Activated CD4-positive, alpha-beta T cell treated with anti-CD3 and anti-CD28 coated beads, Interleukin-2, amount 10 ng/mL, durations not matched to agents 7 days and 5 days (primary cell): Measurements from ENCODE around the gene HIF3A. TPM values are rescaled to one million over a fixed set of nuclear protein-coding genes. Genes with fewer than 3 reads are reported as not detected.
A peak's percentile ranks its signal among the peaks of the same experiment; 100 is the strongest.

Source experiments
- CTCF ChIA-PET: fragments of 350-600 bp; sonication (Branson Sonifier 250); formaldehyde crosslinking; loops from one replicate; lab custom pipeline; 2021; ENCODE audit warnings: antibody characterized with exemption; lab: Charles Lee
- POLR2A ChIA-PET: fragments of 350-600 bp; sonication (Branson Sonifier 250); formaldehyde crosslinking; loops from one replicate; lab custom pipeline; 2021; ENCODE audit warnings: antibody characterized with exemption; lab: Charles Lee
- DNase-seq: peaks from one replicate; pipeline ENCODE4 v3.0.0-alpha.2; 2020
- H3K27ac Mint-ChIP-seq: one replicate; pipeline ENCODE4 v1.8.0; 2021; ENCODE audit warnings: mild to moderate bottlenecking, moderate library complexity, mixed read lengths
- H3K27me3 Mint-ChIP-seq: one replicate; pipeline ENCODE4 v1.8.0; 2021; ENCODE audit warnings: mixed read lengths
- H3K36me3 Mint-ChIP-seq: one replicate; pipeline ENCODE4 v1.8.0; 2021; ENCODE audit warnings: low read depth, mixed read lengths
- H3K4me1 Mint-ChIP-seq: one replicate; pipeline ENCODE4 v1.8.0; 2021; ENCODE audit warnings: mixed read lengths
- H3K4me3 Mint-ChIP-seq: one replicate; pipeline ENCODE4 v1.8.0; 2021; ENCODE audit warnings: mild to moderate bottlenecking, moderate library complexity, mixed read lengths
- H3K9me3 Mint-ChIP-seq: one replicate; pipeline ENCODE4 v1.8.0; 2021; ENCODE audit warnings: mixed read lengths
- total RNA-seq, 2 experiments: library from RNA; stranded (reverse); gene quantifications; one replicate each; pipeline ENCODE4 v1.2.3, GENCODE V29; 2021

HIF3A gene
- total RNA-seq, 2 experiments from 2014 or later: not detected

DNA sequence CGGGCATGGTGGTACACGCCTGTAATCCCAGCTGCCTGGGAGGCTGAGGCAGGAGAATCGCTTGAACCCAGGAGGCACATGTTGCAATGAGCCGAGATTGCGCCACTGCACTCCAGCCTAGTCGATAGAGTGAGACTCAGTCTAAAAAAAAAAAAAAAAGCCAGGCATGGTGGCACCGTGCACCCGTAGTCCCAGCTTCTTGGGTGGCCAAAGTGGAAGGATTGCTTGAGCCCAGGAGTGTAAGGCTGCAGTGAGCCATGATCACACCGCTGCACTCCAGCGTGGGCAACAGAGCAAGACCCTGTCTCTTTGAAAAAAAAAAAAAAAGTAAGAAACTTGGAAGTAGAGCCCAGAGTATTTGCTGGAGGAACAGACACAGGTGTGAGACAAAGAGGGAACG lies 88.8 kb downstream of the HIF3A start:
- CTCF ChIA-PET: no interaction called here
- Mint-ChIP-seq H3K36me3 (peaks cover 65% of the 10 kb centered on the region), H3K4me1 (no peaks in the 10 kb centered on the region), H3K4me3 (no peak overlapping the region), H3K27me3 (no peaks in the 10 kb centered on the region), H3K9me3 (no peaks in the 10 kb centered on the region), H3K27ac (peak overlapping the region; percentile 13)
- POLR2A ChIA-PET: no interaction called here
- no peak for DNase-seq

DNA sequence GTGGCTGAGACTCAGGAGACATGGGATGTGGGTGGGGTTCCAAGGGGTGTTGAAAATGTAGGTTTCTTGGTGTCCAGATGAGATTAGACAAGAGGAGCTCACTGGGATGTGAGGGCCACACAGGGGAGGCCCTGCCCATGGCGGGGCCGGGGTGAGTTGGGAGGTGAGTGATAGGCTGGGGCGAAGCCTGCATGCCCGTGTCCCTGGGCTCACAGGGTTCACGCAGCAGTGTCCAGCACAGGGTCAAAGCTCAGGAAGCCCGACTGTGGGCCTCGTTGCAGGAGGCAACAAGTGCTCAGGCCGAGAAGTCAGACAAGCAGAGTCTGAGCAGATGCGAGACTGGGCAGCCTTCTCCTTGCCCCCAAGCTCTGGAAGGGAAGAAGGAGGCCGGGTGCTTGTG lies 89.3 kb downstream of the HIF3A start:
- no peak overlapping the region for H3K27ac Mint-ChIP-seq
- POLR2A ChIA-PET: no interaction called here

DNA sequence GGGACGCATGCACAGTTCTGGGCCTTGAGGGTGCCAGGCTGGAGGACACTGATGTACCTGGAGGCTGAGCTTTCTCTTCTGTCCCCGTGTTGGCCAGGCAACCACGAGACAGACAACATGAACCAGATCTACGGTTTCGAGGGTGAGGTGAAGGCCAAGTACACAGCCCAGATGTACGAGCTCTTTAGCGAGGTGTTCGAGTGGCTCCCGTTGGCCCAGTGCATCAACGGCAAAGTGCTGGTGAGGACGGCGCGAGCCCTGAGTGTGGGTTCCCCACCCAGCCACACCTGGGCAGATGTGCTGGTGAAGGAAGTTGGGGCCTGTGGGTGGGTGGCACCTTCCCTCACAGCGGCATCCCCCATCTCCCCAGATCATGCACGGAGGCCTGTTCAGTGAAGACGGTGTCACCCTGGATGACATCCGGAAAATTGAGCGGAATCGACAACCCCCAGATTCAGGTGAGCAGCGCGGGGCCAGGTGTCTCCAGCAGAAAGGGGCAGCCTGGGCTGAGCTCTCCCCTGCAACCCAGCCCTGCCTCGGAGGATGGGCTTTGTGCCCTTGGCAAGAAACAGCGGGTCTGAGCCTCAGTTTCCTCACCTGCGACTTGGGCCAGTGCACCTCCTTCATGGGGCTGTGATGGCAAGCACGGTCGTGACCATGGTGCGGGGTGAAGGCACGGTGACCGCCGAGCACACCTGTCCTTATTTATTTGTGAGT lies 90.3 kb downstream of the HIF3A start:
- Mint-ChIP-seq H3K4me3 (no peak overlapping the region), H3K27ac (no peak overlapping the region), H3K9me3 (no peaks in the 10 kb centered on the region), H3K36me3 (peaks cover 57% of the 10 kb centered on the region), H3K27me3 (no peaks in the 10 kb centered on the region), H3K4me1 (no peaks in the 10 kb centered on the region)
- ChIA-PET CTCF (interaction anchor here (1.0 kb wide), 1 partner anchor 28 kb away, joined by 4 read pairs; no protein-coding TSS in a partner anchor), POLR2A (no interaction called here)
- no peak for DNase-seq

More for the DNA sequence above, 89.3 kb downstream of the HIF3A start:
- Mint-ChIP-seq H3K27me3 (no peaks in the 10 kb centered on the region), H3K9me3 (no peaks in the 10 kb centered on the region), H3K36me3 (peaks cover 60% of the 10 kb centered on the region), H3K4me3 (no peak overlapping the region), H3K4me1 (no peaks in the 10 kb centered on the region)
- DNase-seq: no peak
- CTCF ChIA-PET: no interaction called here

DNA sequence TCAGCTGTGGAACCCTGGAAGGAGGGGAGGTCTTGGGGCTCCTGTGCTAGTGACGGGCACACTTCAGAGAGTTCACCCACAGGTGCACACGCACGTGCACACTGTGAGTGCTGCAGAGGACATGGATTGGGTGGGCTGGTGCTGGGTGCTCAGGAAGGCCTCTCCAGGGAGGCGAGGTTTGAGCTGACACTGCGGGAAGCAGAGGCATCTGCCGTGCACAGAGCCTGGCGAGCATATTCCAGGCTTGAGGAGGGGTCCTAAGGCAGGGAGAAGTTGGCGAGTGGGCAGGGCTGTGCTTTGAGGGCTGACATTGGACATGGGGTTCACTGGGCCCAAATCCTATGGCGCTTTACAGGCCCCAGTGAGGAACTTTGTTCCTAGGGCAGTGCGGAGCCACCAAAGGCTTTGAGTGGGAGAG lies 90.9 kb downstream of the HIF3A start:
- no peak overlapping the region for H3K4me3 Mint-ChIP-seq
- ChIA-PET POLR2A (no interaction called here), CTCF (no interaction called here)
- peaks cover 3% of the 10 kb centered on the region for H3K4me1 Mint-ChIP-seq
- no peak for DNase-seq
- peaks cover 54% of the 10 kb centered on the region for H3K36me3 Mint-ChIP-seq
- no peaks in the 10 kb centered on the region for H3K27me3 Mint-ChIP-seq
- H3K27ac Mint-ChIP-seq: no peak overlapping the region
- H3K9me3 Mint-ChIP-seq: no peaks in the 10 kb centered on the region

DNA sequence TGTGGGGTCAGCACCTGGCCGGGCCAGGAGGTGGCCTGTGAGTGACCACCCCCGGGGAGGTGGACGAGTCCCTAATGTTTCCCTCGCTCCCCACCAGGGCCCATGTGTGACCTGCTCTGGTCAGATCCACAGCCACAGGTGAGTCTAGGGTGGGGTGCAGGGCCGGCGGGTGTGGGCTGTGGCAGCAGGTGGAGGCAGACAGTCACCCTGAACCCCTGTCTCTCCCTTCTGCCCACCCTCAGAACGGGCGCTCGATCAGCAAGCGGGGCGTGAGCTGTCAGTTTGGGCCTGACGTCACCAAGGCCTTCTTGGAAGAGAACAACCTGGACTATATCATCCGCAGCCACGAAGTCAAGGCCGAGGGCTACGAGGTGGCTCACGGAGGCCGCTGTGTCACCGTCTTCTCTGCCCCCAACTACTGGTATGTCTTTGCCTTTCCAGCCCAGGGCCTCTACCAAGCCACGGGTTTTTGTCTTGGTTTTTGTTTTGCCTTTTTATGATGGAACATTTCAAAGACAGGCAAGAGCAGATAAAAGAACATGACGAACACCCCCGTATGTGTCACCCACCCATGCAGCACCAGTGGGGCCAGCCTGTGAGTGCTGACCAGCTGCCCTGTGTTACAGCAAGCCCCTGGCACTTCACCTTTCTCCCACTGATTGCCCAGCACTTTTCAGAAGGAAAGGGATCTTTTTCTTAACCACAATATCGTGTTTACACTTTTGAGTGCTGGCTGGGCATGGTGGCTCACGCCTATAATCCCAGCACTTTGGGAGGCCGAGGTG lies 91.7 kb downstream of the HIF3A start:
- POLR2A ChIA-PET: no interaction called here
- peaks cover 54% of the 10 kb centered on the region for H3K36me3 Mint-ChIP-seq
- CTCF ChIA-PET: no interaction called here

DNA sequence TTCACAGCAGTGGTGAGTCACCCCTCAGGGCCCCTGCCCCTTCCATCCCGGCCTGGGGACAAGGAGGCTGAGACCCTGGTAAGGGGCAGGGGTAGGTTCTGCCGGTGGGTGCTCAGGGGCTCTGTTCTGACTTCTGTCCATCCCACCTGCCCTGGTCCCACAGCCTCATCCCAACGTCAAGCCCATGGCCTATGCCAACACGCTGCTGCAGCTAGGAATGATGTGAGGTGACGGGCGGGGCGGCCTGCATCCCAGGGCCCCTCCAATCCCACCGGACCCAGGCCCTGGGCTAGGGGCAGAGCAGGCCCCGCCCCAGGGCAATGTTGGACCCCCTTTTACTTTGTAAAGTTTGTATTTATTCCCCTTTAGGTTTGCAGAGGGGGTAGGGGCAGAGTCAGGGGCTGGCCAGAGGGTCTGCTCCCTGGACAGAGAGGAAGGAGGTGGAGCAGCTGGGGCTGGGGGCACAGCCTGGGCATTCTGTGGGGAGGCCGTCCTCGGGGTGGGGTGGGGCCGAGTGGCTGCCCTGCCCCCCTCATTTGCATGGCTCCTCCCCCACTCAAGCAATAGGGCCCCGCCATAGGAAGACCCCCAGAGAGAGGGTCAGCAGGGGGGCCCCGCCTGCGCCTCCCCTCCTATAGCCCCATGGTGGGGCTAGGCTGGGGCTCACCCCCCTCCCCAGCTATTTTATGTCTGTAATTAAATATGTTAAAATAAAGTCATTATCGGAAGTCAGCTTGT lies 93.4 kb downstream of the HIF3A start:
- no peak overlapping the region for H3K4me3 Mint-ChIP-seq
- no peak overlapping the region for H3K27ac Mint-ChIP-seq
- ChIA-PET CTCF (interaction anchor here (1.1 kb wide), 1 partner anchor 125 kb away, joined by 4 read pairs; no protein-coding TSS in a partner anchor), POLR2A (no interaction called here)
- no peaks in the 10 kb centered on the region for H3K9me3 Mint-ChIP-seq
- H3K36me3 Mint-ChIP-seq: peaks cover 44% of the 10 kb centered on the region
- H3K4me1 Mint-ChIP-seq: peaks cover 6% of the 10 kb centered on the region
- no peak for DNase-seq
- no peaks in the 10 kb centered on the region for H3K27me3 Mint-ChIP-seq

More for the DNA sequence above, 91.7 kb downstream of the HIF3A start:
- Mint-ChIP-seq H3K27me3 (no peaks in the 10 kb centered on the region), H3K4me3 (no peak overlapping the region), H3K9me3 (no peaks in the 10 kb centered on the region), H3K4me1 (peaks cover 3% of the 10 kb centered on the region), H3K27ac (no peak overlapping the region)
- no peak for DNase-seq

DNA sequence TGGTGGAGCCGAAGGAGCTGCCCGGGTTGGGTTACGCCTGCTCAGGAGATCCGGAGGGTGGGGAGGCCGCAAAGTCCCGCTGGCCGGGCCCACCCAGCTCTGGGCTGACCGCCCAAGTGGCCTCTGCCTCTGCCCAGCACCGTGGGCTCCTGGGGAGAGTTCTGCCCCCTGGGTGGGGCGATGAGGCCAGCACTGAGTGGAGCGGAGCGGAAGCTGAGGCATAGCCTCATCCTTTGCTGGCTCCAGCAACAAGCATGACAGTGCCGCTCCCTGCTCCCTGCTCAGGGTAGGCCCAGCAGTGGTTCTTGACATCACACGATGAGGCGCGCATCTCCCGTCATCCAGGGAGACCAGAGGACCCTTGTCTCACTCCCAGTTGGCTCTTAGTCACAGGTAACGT lies 94.0 kb downstream of the HIF3A start:
- H3K4me1 Mint-ChIP-seq: peaks cover 9% of the 10 kb centered on the region
- H3K27me3 Mint-ChIP-seq: no peaks in the 10 kb centered on the region
- H3K36me3 Mint-ChIP-seq: peaks cover 42% of the 10 kb centered on the region
- no peak overlapping the region for H3K4me3 Mint-ChIP-seq
- ChIA-PET POLR2A (no interaction called here), CTCF (no interaction called here)
- no peaks in the 10 kb centered on the region for H3K9me3 Mint-ChIP-seq
- H3K27ac Mint-ChIP-seq: no peak overlapping the region
- DNase-seq: no peak

DNA sequence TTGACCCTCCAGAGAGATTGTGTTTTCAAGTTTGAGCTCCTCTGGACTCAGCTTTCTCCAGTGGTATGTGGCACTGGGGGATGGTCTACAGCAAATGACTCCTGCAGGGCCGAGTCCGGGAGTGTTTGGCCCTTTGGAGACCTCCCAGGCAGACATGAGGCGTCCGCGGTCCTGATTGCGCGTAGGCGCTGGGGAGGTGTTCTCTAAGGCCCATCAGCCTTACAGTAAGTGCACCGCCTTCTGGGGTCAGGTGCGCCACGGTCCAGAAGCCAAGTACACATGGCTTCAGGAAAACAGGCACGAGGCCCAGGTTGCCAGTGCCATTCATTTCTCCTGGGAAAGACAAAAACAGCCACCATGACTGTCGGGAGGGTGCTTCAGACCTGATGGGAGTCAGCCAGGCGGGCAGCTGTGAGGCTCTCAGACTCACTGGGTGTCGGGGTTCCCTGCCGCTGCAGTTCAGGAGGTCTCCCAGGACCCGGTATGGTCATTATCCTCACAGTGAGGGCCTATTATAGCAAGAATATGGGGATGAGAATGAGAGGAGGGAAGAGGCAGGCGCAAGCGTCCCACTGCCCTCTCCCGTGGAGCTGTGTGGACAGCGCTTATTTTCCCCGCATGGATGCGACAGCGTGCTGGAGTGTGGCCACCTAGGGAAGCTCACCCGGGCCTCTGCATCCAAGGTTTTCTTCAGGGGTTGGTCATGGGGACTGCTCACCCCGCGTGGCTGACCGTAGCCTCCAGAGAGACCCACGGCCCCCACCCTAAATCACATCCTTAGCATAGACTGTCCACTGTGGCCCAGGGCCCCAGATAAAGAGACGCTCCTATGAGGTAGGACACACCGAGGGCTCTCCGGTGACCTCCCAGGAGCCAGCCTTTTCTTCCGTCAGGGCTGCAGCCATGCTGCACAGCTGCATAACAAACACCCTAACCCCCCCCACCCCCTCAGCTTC lies 94.7 kb downstream of the HIF3A start:
- ChIA-PET CTCF (interaction anchor here (1.0 kb wide), 1 partner anchor 74 kb away, joined by 4 read pairs; no protein-coding TSS in a partner anchor), POLR2A (no interaction called here)
- H3K27me3 Mint-ChIP-seq: no peaks in the 10 kb centered on the region
- no peak for DNase-seq
- H3K27ac Mint-ChIP-seq: no peak overlapping the region
- peaks cover 38% of the 10 kb centered on the region for H3K36me3 Mint-ChIP-seq
- H3K4me1 Mint-ChIP-seq: peaks cover 9% of the 10 kb centered on the region
- no peak overlapping the region for H3K4me3 Mint-ChIP-seq
- no peaks in the 10 kb centered on the region for H3K9me3 Mint-ChIP-seq

DNA sequence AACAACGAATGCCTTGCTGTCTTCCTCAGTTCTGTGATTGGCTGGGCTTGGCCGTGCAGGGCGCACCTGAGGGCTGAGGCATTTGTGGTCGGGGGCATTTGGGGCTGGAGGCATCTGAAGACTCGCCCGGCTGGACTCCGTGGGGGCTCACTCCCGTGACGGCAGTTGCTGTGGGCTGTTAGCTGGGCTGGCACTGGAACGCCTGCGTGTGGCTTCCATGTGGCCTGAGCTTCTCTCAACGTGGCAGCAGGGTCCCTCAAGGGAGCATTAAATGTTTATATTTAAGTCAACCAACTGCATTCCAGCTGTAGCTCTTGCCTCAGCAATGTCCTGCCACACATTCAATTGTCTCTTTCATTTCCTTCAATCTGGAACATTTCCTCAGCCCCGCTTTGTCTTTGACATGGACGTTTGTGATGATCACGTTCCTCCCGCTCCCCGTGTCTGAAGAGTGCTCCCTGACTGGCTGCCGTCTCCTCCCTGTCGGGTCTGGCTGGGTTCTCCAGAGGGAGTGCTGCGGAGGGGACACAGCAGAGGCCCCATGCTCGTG lies 95.5 kb downstream of the HIF3A start:
- Mint-ChIP-seq H3K36me3 (peaks cover 31% of the 10 kb centered on the region), H3K9me3 (no peaks in the 10 kb centered on the region), H3K27ac (no peak overlapping the region), H3K4me3 (no peak overlapping the region), H3K27me3 (no peaks in the 10 kb centered on the region), H3K4me1 (peaks cover 9% of the 10 kb centered on the region)
- DNase-seq: no peak
- POLR2A ChIA-PET: no interaction called here
- CTCF ChIA-PET: interaction anchor here (1.0 kb wide), 1 partner anchor 73 kb away, joined by 4 read pairs; no protein-coding TSS in a partner anchor

DNA sequence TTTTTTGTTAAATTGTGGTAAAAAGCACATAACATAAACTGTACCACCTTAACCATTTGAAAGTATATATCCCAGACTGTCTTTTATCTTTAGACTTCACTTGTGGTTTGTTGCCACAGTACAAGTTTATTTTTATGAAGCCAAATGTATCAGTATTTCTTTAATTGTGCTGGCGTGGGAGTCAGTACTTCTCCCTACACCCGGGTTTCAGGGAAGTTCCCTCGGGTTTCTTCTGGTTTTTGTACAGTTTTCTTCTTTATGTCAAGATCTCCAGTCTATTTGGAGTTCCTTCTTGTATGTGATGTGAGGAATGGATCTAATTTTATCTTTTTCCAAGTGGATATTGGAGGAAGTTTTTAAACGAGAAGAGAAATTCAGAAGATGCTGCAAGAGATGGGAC lies 96.0 kb downstream of the HIF3A start:
- Mint-ChIP-seq H3K27ac (no peak overlapping the region), H3K4me3 (no peak overlapping the region)

More for the DNA sequence above, 96.0 kb downstream of the HIF3A start:
- ChIA-PET CTCF (no interaction called here), POLR2A (no interaction called here)
- H3K36me3 Mint-ChIP-seq: peaks cover 26% of the 10 kb centered on the region
- no peak for DNase-seq
- H3K9me3 Mint-ChIP-seq: no peaks in the 10 kb centered on the region
- H3K27me3 Mint-ChIP-seq: peaks cover 3% of the 10 kb centered on the region
- H3K4me1 Mint-ChIP-seq: peaks cover 9% of the 10 kb centered on the region
